Left lung (tissue), 10 donors: ENCODE measurements around the gene PRKCE. TPM values are rescaled to one million over a fixed set of nuclear protein-coding genes. Genes with fewer than 3 reads are reported as not detected.
"Not testable (repeated sequence)": the region's sequence is repeated elsewhere in the genome, so short reads cannot be mapped to it uniquely, and the experiment has no call there.

Source experiments
- ATAC-seq: fragments of 200-7000 bp; cut with Tn5 transposase; one replicate; pipeline ENCODE4 v1.9.1; 2020; ENCODE audit warnings: moderate library complexity
- DNase-seq, 4 donors: peaks; one replicate each; pipeline ENCODE4 v3.0.0-alpha.2; 2013 to 2020
- H3K27ac ChIP-seq, 2 donors: fragments of 200-600 bp; sonication (generic) in 1 of 2; one replicate each; pipeline versions ENCODE4 v1.5.0 to v1.8.0; 2020 to 2021
- H3K27me3 ChIP-seq, 2 donors: fragments of 200-600 bp; sonication (generic) in 1 of 2; one replicate each; pipeline versions ENCODE4 v1.5.0 to v1.8.0; 2020 to 2021
- H3K36me3 ChIP-seq, 2 donors: fragments of 200-600 bp; sonication (generic) in 1 of 2; one replicate each; pipeline versions ENCODE4 v1.5.0 to v1.8.0; 2020 to 2021
- H3K4me1 ChIP-seq, 2 donors: fragments of 200-600 bp; one replicate each; pipeline ENCODE4 v1.8.0; 2021
- H3K4me3 ChIP-seq, 2 donors: fragments of 200-600 bp; sonication (generic) in 1 of 2; one replicate each; pipeline versions ENCODE4 v1.5.0 to v1.8.0; 2020 to 2021; ENCODE audit warnings: mild to moderate bottlenecking in 1 of 2
- H3K9me3 ChIP-seq, 2 donors: fragments of 200-600 bp; sonication (generic) in 1 of 2; one replicate each; pipeline versions ENCODE4 v1.5.0 to v1.8.0; 2020 to 2021
- intact Hi-C, 2 donors: fragments of 100-400 bp; cut with DNase I; formaldehyde crosslinking; loops; one replicate each; pipeline versions ENCODE4 v1.11.2 to v1.14.2; 2022
- polyA plus RNA-seq, 6 donors: library from polyadenylated mRNA; unstranded; fragments of 120-200 nt; gene quantifications; one replicate each; pipeline ENCODE4 v1.2.1, GENCODE V29; 2013; ENCODE audit not compliant: insufficient read length in 6 of 6
- total RNA-seq, 2 donors: library from RNA; stranded (reverse); fragmentation: NEBNext Ultra II Directional; extraction: Animal tissue kit (Norgen Biotek cat#: 25700); gene quantifications; one replicate each; pipeline ENCODE4 v1.2.1, GENCODE V29; 2021
- TF ChIP-seq, protein P1 (sequence below), 2 donors: fragments of 200-600 bp; sonication (generic) in 1 of 2; IDR thresholded peaks; one replicate each; pipeline versions ENCODE4 v1.5.0 to v1.8.0; 2021; ENCODE audit warnings: antibody characterized with exemption in 2 of 2
- donor health status: DM: no; HTN: yes; CAD: no.
- donor health status: DM: no; HTN: no; CAD: no.

The PRKCE gene
- total and polyA plus RNA-seq, 8 donors, result 12.0 to 56.9 (median 14.7) TPM

DNA sequence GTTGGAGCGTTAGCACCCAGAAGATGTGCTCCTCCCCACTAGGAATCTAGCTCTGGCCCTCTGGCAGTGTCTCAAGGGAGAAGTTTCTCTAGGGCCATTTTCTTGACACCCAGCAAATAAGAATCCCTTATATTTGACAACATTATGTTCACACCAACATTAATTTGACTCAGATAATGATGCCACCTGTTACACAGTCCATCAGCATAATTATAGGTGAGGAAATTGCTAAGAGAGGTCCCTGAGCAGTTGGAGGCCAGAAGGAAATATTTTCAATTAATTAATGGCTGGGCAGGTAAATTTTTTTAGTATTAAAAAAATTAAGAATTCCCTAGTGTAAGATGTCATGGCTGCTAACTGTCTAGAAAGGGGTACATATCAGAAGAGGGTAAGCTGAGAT is 36.5 kb downstream of the PRKCE start:
- no peaks in the 10 kb centered on the region for H3K27me3 ChIP-seq
- peaks cover 0 to 42% of the 10 kb centered on the region in 2 donors for H3K4me1 ChIP-seq
- no peak overlapping the region for H3K4me3 ChIP-seq
- no peak overlapping the region for H3K27ac ChIP-seq
- no peaks in the 10 kb centered on the region for H3K36me3 ChIP-seq
- H3K9me3 ChIP-seq, result no peaks in the 10 kb centered on the region
- TF ChIP-seq, protein P1, sequence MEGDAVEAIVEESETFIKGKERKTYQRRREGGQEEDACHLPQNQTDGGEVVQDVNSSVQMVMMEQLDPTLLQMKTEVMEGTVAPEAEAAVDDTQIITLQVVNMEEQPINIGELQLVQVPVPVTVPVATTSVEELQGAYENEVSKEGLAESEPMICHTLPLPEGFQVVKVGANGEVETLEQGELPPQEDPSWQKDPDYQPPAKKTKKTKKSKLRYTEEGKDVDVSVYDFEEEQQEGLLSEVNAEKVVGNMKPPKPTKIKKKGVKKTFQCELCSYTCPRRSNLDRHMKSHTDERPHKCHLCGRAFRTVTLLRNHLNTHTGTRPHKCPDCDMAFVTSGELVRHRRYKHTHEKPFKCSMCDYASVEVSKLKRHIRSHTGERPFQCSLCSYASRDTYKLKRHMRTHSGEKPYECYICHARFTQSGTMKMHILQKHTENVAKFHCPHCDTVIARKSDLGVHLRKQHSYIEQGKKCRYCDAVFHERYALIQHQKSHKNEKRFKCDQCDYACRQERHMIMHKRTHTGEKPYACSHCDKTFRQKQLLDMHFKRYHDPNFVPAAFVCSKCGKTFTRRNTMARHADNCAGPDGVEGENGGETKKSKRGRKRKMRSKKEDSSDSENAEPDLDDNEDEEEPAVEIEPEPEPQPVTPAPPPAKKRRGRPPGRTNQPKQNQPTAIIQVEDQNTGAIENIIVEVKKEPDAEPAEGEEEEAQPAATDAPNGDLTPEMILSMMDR (IDR thresholded peaks at IDR 0.05), result no peak
- ATAC-seq, result no peak
- DNase-seq, result no peak
- intact Hi-C loops, result no loop called here

DNA sequence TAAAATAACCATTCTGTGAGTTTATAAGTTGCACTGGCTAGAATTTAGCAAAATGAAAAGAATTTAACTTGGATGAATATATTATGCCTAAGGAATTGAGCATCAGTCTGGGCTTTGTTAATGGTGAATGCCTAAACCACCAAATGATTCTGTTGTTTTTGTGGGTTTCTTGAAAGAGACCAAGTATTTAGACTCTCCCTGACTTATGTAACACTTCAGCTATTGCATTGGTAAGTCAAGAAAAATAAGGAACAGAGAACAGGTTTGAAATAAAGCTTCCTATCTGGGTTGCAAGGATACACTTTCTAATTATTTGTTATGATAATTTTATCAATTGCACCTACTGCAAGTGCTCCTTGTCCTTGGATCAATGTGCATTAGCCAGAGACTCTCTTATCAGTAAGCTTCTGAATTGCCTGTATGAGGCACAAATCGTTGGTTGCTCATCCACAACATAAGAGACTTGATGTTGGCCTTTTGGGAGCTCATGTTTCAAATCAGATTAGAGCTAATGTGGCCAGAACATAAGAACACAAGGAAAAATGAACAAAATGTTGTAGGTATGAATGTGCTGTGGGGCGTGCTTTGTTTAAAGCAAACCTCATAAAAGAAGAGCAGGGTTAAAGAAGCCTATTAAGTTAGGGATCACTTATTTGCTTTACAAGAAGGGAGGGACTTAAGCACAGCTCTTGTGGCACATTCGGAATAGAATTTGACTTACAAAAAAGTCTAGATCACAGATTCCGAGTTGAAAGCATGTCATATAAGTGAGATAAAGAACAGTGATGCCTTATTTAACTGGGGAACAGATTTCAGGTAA is 37.2 kb downstream of the PRKCE start:
- no peak overlapping the region for H3K4me3 ChIP-seq
- ATAC-seq, result no peak
- H3K27me3 ChIP-seq, result no peaks in the 10 kb centered on the region
- TF ChIP-seq, protein P1 (IDR thresholded peaks at IDR 0.05), result no peak
- intact Hi-C loops, result no loop called here
- H3K36me3 ChIP-seq, result no peaks in the 10 kb centered on the region
- H3K4me1 ChIP-seq, result peaks cover 0 to 42% of the 10 kb centered on the region in 2 donors
- DNase-seq, result no peak
- no peak overlapping the region for H3K27ac ChIP-seq
- no peaks in the 10 kb centered on the region for H3K9me3 ChIP-seq

DNA sequence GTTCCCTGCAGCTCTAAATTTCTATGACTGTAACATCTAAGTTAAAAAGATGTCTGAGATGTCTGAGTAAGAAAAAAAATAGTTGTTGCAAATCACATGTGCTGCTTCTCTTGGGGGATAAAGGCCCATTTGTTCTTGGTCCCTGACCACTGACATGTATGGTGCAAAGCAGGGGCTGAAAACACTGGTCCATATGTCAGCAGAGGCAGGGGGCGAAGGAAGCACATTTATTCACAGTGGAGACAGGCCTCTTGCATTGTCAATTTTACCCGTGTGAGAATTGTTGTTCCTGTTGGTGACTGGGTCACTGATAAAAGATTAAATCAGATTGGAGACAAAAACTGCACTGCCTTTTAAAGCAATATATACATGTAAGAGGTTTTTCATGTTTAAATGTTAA is 38.8 kb downstream of the PRKCE start:
- ATAC-seq (no peak), DNase-seq (no peak)

DNA sequence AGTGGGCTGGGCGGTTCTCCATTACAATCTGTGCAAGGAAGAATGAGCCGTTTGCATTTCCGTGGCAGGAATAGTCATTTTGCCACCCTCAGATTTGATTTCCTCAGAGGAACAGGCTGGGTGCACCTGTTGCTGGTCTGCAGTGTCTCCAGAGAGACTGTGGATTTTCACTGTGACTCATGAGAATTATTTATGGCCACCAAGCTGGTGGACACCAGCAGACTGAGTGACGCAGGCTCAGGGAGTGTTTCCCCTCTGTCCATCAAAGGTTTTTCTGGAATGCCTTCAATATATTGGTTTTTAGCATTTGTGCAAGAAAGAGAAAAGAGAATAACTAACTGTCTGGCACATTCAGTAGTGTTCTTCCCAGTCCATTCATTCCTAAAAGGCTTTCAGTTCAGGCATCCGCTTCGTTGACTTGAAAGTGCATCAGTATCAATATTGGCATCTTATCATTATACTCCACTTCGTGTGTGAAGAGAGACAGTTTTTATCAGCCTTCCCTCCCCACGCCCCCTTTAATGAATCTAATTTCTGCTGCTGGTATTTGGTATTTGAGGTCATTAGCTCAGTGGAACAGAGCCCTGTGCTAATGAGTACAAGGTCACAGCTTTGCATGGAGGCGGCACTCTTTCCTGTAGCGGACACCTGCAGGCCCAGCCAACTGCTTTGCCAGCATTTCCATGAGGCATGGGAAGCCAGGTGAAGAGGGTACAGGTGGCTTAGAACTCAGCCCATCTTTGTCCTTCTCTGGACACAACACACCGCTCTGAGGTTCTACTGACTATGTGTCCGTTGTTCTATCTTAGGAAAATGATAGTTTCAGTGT is 39.9 kb downstream of the PRKCE start:
- intact Hi-C loops, result no loop called here
- H3K9me3 ChIP-seq, result no peaks in the 10 kb centered on the region
- TF ChIP-seq, protein P1 (IDR thresholded peaks at IDR 0.05), result no peak
- H3K4me3 ChIP-seq, result no peak overlapping the region
- H3K27me3 ChIP-seq, result no peaks in the 10 kb centered on the region
- no peak overlapping the region for H3K27ac ChIP-seq
- no peaks in the 10 kb centered on the region for H3K36me3 ChIP-seq
- H3K4me1 ChIP-seq, result peaks cover 0 to 27% of the 10 kb centered on the region in 2 donors
- ATAC-seq, result no peak
- no peak for DNase-seq

More for the DNA sequence above, 38.8 kb downstream of the PRKCE start:
- H3K27ac ChIP-seq, result no peak overlapping the region
- no peaks in the 10 kb centered on the region for H3K36me3 ChIP-seq
- no peak overlapping the region for H3K4me3 ChIP-seq
- peaks cover 0 to 31% of the 10 kb centered on the region in 2 donors for H3K4me1 ChIP-seq
- no peaks in the 10 kb centered on the region for H3K27me3 ChIP-seq
- TF ChIP-seq, protein P1 (IDR thresholded peaks at IDR 0.05), result no peak
- no peaks in the 10 kb centered on the region for H3K9me3 ChIP-seq
- intact Hi-C loops, result no loop called here

DNA sequence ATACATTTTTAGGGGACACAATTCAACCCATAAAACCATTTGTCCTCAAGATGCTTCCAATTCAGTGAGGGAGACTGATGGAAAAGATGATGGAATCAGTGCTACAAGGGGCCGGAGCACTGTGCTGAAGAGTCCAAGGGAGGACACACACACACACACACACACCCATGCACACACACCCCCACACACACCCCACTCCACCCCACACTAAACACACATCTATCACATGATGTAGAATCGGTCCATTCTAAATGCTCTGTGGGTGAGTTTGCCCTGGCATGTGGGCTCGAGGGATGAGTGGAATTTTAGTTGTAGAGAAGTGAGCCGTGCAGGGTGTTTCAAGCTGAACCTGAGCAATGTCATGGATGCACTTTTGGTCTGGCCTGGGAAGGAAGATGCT is 41.1 kb downstream of the PRKCE start:
- no peak for DNase-seq
- no peak for ATAC-seq
- H3K36me3 ChIP-seq, result no peaks in the 10 kb centered on the region
- intact Hi-C loops, result no loop called here
- H3K9me3 ChIP-seq, result no peaks in the 10 kb centered on the region
- peaks cover 0 to 27% of the 10 kb centered on the region in 2 donors for H3K4me1 ChIP-seq
- H3K27me3 ChIP-seq, result no peaks in the 10 kb centered on the region
- no peak overlapping the region for H3K4me3 ChIP-seq
- H3K27ac ChIP-seq, result no peak overlapping the region
- TF ChIP-seq, protein P1 (IDR thresholded peaks at IDR 0.05), result no peak

DNA sequence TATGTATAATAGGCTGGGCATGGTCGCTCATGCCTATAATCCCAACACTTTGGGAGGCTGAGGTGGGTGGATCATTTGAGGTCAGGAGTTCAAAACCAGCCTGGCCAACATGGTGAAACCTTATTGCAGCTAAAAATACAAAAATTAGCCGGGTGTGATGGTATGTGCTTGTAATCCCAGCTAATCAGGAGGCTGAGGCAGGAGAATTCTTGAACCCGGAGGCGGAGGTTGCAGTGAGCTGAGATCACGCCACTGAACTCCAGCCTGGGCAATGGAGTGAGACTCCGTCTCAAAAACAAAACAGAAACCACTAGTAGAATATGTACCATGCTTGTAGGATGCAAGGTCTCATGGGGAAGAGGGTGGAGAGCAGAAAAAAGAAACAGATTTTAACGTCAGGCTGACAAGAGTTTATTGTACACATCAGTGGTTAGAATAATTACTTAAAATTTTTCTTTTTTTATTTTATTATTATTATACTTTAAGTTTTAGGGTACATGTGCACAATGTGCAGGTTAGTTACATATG is 44.1 kb downstream of the PRKCE start:
- H3K4me1 ChIP-seq, H3K9me3 ChIP-seq, H3K27me3 ChIP-seq, ATAC-seq, H3K36me3 ChIP-seq, H3K27ac ChIP-seq, DNase-seq, intact Hi-C loops, H3K4me3 ChIP-seq: not testable (repeated sequence)
